Upper lobe of left lung (tissue), 4 donors: Measurements from ENCODE around the gene ADGRV1.

Experiments
- CTCF ChIP-seq, 6 experiments: fragments of 450-650 bp in 4 of 6; fragments of 200-600 bp in 2 of 6; sonication (generic) in 2 of 6; IDR thresholded peaks; one replicate each; pipeline ENCODE4 v1.5.1; 2016 to 2019; ENCODE audit warnings: antibody characterized with exemption in 6 of 6
- EP300 ChIP-seq, 4 donors: sonication (generic); formaldehyde crosslinking; IDR thresholded peaks; one replicate each; pipeline ENCODE4 v1.5.1; 2017; ENCODE audit warnings: antibody characterized with exemption in 4 of 4, control low read depth in 2 of 4

- TF ChIP-seq CTCF (IDR thresholded peaks at IDR 0.05) (no peak), EP300 (IDR thresholded peaks at IDR 0.05) (no peak)
Observed at GRCh38 chr5:91127456-91128081, 569.0 kb downstream of the ADGRV1 start.
